Measurements from ENCODE around the gene MAST4. TPM values are rescaled to one million over a fixed set of nuclear protein-coding genes. Genes with fewer than 3 reads are reported as not detected.

Gene MAST4
- total and polyA plus RNA-seq, 2 of the 8 experiments (the other 6 are each of a cell fraction or from before 2014, with no cell fraction given): 1.5 to 2.6 TPM

DNA sequence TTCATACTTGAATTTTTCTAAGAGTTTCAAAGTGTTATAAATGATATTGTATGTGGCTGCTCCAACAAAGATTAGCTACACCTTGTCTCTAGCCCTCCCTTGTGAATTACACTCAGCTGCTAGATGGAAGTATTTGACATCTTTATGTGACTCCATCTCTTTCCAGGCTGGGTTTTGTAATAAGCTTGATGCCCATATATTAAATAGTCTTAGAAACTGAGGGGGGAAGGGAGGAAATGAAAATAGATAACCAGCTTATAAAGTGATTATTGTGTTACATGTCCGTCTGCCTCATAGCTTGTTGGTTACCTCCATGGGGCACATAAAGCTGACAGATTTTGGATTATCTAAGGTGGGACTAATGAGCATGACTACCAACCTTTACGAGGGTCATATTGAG is 537.0 kb downstream of the MAST4 start (continued):
- TF ChIP-seq EZH2 (IDR thresholded peaks at IDR 0.05; ENCODE audit: low read depth, low read length, severe bottlenecking) (no peak), RFX5 (IDR thresholded peaks at IDR 0.05; ENCODE audit: borderline replicate concordance, low read depth, low read length) (no peak), CEBPB (IDR thresholded peaks at IDR 0.05; ENCODE audit: low read depth, low read length) (no peak), NANOG (IDR thresholded peaks at IDR 0.05; ENCODE audit: insufficient read depth, low read depth, low read length, poor library complexity, severe bottlenecking) (no peak), SP2 (IDR thresholded peaks at IDR 0.05; ENCODE audit: low read length) (no peak), CTBP2 (IDR thresholded peaks at IDR 0.05; ENCODE audit: borderline replicate concordance, insufficient read depth, insufficient read length, low read length) (no peak)

Measured in H1 (cell line).